LNCAP (cell line): ENCODE data around the gene FBXL5.

ENCODE experiments used
- TF ChIP-seq, protein P1 (sequence below): fragments of 450-650 bp; IDR thresholded peaks from 2 replicates; pipeline ENCODE4 v1.5.1; 2017; ENCODE audit warnings: mild to moderate bottlenecking

FBXL5 gene

DNA sequence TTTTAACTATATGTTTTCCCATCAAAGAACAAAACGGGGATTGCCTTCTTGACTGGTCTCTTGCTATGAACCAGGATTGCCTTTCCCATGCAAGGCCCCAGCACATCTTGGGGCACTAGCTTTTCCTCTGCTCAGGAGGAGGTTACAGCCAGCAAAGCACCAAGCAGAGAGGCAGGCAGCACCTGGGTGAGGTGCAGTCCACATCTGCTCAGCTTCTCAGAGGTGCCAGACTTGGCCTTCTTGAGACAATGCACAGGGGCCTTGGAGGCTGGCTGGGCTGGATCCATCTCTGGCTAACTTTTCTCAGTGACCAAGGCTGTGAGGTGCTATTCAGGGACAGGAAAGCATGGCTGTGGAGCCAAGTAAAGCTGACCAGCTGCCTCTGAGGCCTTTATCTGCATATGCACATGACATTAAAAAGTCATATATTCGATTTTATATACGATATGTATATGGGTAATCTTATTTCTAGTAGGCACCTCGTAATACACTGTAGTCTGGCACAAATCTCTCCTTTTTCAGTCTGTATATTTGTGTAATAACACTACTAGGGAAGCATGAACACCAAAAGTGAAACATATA, 98.6 kb downstream of the FBXL5 start:
- TF ChIP-seq, protein P1, sequence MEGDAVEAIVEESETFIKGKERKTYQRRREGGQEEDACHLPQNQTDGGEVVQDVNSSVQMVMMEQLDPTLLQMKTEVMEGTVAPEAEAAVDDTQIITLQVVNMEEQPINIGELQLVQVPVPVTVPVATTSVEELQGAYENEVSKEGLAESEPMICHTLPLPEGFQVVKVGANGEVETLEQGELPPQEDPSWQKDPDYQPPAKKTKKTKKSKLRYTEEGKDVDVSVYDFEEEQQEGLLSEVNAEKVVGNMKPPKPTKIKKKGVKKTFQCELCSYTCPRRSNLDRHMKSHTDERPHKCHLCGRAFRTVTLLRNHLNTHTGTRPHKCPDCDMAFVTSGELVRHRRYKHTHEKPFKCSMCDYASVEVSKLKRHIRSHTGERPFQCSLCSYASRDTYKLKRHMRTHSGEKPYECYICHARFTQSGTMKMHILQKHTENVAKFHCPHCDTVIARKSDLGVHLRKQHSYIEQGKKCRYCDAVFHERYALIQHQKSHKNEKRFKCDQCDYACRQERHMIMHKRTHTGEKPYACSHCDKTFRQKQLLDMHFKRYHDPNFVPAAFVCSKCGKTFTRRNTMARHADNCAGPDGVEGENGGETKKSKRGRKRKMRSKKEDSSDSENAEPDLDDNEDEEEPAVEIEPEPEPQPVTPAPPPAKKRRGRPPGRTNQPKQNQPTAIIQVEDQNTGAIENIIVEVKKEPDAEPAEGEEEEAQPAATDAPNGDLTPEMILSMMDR: no peak
